C4-2B (cell line): Measurements from ENCODE around the gene ABCB11.
A peak's percentile ranks its signal among the peaks of the same experiment; 100 is the strongest.

Experiments used
- H3K27ac ChIP-seq: fragments of 450-650 bp; 2 replicates; pipeline ENCODE4 v1.5.1; 2017
- ZFX ChIP-seq: fragments of 450-650 bp; IDR thresholded peaks from 2 replicates; pipeline ENCODE4 v1.6.1; 2017
- TF ChIP-seq, protein P1 (sequence below): fragments of 450-650 bp; conservative IDR thresholded peaks from 2 replicates; pipeline ENCODE4 v1.5.1; 2017; ENCODE audit warnings: mild to moderate bottlenecking

Gene ABCB11

DNA sequence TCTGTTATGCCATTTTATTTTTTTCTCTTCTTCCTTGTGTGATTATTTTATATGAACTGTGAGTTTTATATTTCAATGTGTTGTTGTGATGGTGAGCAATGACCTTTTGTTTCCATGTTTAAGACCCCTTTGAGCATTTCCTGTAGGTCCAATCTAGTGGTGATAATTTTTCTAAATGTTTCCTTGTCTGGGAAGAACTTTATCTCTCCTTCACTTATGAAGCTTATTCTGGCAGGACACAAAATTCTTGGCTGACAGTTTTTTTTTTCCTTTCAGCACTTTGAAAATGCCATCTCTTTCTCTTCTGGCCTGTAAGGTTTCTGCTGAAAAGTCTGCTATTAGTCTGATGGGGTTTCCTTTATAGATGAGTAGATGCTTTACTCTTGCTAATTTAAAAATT lies 76.9 kb downstream of the ABCB11 start:
- TF ChIP-seq ZFX, result no peak
- TF ChIP-seq, protein P1, sequence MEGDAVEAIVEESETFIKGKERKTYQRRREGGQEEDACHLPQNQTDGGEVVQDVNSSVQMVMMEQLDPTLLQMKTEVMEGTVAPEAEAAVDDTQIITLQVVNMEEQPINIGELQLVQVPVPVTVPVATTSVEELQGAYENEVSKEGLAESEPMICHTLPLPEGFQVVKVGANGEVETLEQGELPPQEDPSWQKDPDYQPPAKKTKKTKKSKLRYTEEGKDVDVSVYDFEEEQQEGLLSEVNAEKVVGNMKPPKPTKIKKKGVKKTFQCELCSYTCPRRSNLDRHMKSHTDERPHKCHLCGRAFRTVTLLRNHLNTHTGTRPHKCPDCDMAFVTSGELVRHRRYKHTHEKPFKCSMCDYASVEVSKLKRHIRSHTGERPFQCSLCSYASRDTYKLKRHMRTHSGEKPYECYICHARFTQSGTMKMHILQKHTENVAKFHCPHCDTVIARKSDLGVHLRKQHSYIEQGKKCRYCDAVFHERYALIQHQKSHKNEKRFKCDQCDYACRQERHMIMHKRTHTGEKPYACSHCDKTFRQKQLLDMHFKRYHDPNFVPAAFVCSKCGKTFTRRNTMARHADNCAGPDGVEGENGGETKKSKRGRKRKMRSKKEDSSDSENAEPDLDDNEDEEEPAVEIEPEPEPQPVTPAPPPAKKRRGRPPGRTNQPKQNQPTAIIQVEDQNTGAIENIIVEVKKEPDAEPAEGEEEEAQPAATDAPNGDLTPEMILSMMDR, result no peak
- H3K27ac ChIP-seq, result no peak overlapping the region

DNA sequence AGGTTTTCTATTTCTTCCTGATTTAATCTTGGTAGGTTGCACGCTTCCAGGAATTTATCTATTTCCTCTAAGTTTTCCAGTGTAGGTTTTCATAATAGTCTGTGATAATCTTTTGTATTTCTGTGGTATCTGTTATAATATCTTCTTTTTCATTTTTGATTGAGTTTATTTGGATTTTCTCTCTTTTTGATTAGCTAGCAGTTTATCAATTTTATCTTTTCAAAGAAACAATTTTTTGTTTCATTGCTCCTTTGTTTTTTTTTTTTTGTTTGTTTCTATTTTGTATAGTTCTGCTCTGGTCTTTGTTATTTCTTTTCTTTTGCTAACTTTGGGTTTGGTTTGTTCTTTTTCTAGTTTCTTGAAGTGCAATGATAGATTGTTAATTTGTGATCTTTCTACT lies 78.7 kb downstream of the ABCB11 start:
- TF ChIP-seq, protein P1, result no peak
- no peak for TF ChIP-seq ZFX
- H3K27ac ChIP-seq, result no peak overlapping the region

DNA sequence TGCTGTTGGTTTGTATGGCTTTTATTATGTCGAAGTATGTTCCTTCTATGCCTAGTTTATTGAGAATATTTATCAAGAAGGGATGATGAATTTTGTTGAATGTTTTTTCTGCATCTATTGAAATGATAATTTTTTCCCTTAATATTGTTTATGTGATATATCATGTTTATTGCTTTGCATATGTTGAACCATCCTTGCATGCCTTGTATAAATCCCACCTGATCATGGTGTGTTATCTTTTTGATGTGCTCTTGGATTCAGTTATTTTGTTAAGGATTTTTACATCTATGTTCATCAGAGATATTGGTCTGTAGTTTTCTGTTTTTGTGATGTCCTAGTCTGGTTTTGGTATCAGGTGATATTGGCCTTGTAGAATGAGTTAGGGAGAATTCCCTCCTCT lies 79.3 kb downstream of the ABCB11 start:
- TF ChIP-seq, protein P1, result no peak
- TF ChIP-seq ZFX, result no peak

DNA sequence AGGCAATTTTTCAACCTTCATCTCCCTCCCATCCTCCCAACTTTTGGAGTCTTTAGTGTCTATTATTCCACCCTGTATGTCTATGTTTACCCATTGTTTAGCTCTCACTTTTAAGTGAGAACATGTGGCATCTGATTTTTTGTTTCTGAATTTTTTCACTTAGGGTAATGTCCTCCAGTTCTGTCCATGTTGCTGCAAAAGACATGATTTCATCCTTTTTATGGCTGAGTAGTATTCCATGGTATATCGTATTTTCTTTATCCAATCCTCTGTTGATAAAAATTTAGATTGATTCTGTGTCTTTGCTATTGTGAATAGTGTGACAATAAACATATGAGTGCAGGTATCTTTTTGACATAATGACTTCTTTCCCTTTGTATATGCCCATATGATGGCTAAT lies 81.8 kb downstream of the ABCB11 start:
- no peak for TF ChIP-seq ZFX
- TF ChIP-seq, protein P1, result no peak

More for the DNA sequence above, 79.3 kb downstream of the ABCB11 start:
- H3K27ac ChIP-seq, result no peak overlapping the region

DNA sequence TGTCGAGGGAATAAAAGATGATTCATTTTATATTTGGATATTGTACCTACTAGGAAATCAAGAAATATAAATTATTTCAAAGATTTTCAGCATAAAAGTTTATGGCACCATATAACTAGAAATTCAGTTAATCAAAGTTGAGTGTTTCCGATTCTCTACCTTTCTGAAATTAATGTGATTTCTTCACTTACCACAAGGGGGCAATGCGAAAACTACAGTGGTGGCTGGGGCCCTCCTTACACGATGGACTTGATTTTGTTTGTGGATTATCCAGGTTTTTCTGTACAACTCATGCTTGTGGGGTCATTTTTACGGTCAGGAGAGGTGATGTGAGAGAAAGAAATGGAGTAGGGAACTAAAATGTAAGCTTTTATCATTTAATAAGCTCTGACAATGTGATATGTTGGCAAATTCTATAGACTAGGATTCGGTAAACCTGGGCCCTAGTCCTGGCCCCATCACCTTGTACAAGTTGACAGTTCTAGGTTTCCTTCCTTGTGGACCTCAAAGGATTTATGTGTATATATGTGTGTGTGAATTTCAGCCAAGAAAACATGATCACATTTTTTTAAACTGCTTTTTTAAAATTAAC lies 82.4 kb downstream of the ABCB11 start:
- no peak overlapping the region for H3K27ac ChIP-seq
- TF ChIP-seq, protein P1, result peak; percentile 81
- TF ChIP-seq ZFX, result no peak

More for the DNA sequence above, 81.8 kb downstream of the ABCB11 start:
- H3K27ac ChIP-seq, result no peak overlapping the region

DNA sequence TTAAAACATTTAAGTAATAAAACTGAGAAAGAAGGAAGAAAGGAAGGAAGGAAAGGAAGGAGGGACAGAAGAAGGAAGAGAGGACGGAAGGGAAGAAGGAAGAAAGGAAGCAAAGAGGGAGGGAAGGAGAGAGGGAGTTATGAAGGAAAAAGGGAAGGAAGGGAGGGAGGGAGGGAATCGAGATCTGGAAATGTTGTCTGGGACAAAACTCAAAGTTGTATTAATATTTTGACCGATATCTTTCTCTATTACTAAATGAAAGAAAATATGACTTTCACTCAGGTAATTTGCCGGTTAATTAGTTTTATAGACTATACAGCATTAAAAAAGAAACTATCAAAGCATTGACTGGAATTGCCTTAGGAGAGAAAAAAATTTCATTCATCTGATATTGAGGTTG lies 85.6 kb downstream of the ABCB11 start:
- no peak overlapping the region for H3K27ac ChIP-seq
- TF ChIP-seq, protein P1, result no peak
- TF ChIP-seq ZFX, result no peak

DNA sequence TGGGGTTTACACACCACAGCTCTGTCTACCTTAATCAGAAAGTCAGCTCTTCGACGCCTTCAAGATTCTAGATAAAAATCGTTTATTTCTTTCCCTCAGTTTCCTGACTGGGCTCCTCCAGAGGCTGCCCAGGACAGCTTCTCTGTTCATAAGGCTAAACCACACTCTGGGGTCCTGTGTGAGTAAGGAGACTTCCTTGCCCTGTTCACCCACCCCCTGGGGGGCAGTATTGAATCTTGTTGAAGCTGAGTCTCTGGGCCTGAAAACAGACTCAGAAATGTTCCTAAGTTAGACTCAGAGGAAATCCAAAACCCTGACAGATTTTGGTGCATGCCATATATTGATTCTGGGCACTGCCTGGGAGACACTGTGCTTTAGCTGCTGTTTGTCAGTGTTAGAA lies 87.1 kb downstream of the ABCB11 start:
- no peak overlapping the region for H3K27ac ChIP-seq
- TF ChIP-seq, protein P1, result 0 out of 2 replicates have a peak, but pooled peaks have one; percentile 3
- TF ChIP-seq ZFX, result no peak
